SH-SY5Y (cell line): Measurements from ENCODE around the gene HMGCS2.

Source experiments
- GATA2 ChIP-seq: IDR thresholded peaks from 2 replicates; pipeline ENCODE4 v1.6.1; 2011; ENCODE audit warnings: mild to moderate bottlenecking, low read depth, low read length
- GATA3 ChIP-seq: IDR thresholded peaks from 2 replicates; pipeline ENCODE4 v1.6.1; 2011; ENCODE audit warnings: low read depth, mild to moderate bottlenecking, low read length, moderate library complexity

DNA sequence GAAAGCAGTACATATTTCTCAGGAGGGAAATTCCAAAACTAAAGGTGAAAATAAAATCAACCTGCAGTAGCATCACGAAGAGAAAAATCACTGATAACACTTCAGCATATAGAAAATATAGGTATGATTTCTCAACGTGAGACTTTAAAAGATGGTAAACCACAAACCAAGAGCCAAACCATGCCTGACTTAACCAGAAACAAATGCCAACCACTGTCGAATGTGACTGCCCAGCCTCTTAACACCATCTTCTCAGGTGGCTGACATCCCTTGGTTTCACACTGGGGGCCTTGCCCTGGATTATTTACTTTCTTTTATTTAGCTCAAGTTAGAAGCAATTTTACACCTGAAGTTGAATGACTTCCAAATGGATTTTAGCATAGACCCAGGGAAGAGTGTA, 10.1 kb downstream of the HMGCS2 start:
- TF ChIP-seq GATA2 (no peak), GATA3 (no peak)
